B cell (primary cell): ENCODE results near the gene MMP11. TPM values are rescaled to one million over a fixed set of nuclear protein-coding genes. Genes with fewer than 3 reads are reported as not detected.

ENCODE experiments used
- ATAC-seq: fragments of 200-7000 bp; cut with Tn5 transposase; one replicate; pipeline ENCODE4 v1.10.0; 2021; ENCODE audit warnings: low read depth, mild to moderate bottlenecking, moderate number of reproducible peaks, moderate library complexity
- CTCF ChIA-PET: fragments of 350-600 bp; sonication (Branson Sonifier 250); formaldehyde crosslinking; loops from one replicate; lab custom pipeline; 2021; ENCODE audit warnings: antibody characterized with exemption, inconsistent platforms; lab: Charles Lee
- POLR2A ChIA-PET: fragments of 350-600 bp; sonication (Branson Sonifier 250); formaldehyde crosslinking; loops from one replicate; lab custom pipeline; 2021; ENCODE audit warnings: antibody characterized with exemption; lab: Charles Lee
- DNase-seq: peaks from one replicate; pipeline ENCODE4 v3.0.0; 2013
- H2AFZ ChIP-seq: 2 replicates; pipeline ENCODE4 v1.6.1; 2012; ENCODE audit warnings: mild to moderate bottlenecking, low read depth, low read length; ENCODE audit not compliant: insufficient read depth, poor library complexity, severe bottlenecking
- H3K27ac ChIP-seq, 2 donors: 1 replicate in 1 of 2; 2 replicates in 1 of 2; pipeline ENCODE4 v1.5.1; 2012 to 2013; ENCODE audit warnings: low read length in 2 of 2, mild to moderate bottlenecking in 2 of 2, moderate library complexity in 1 of 2
- H3K27me3 ChIP-seq, 4 experiments: fragments of 200-600 bp in 1 of 4; sonication (generic) in 1 of 4; replicated peaks in 1 of 4; 1 replicate in 2 of 4; 2 replicates in 2 of 4; pipeline versions ENCODE4 v1.6.1 to v1.7.0; 2013 to 2016; ENCODE audit warnings: low read length in 3 of 4, mild to moderate bottlenecking in 2 of 4, mixed read lengths in 1 of 4, moderate library complexity in 1 of 4; ENCODE audit not compliant: insufficient read depth in 4 of 4, control insufficient read depth in 3 of 4; ENCODE audit errors: control extremely low read depth in 1 of 4
- H3K36me3 ChIP-seq, 2 experiments: replicated peaks in 1 of 2; 1 replicate in 1 of 2; 2 replicates in 1 of 2; pipeline versions ENCODE4 v1.6.1 to v1.7.1; 2013; ENCODE audit warnings: low read length in 1 of 2; ENCODE audit not compliant: insufficient read depth in 2 of 2, control insufficient read depth in 1 of 2; ENCODE audit errors: control extremely low read depth in 1 of 2, extremely low read depth in 1 of 2
- H3K4me1 ChIP-seq, 2 donors: fragments of 200-600 bp in 1 of 2; sonication (generic) in 1 of 2; 1 replicate in 1 of 2; 2 replicates in 1 of 2; pipeline versions ENCODE4 v1.5.1 to v1.6.1; 2013 to 2017; ENCODE audit warnings: low read length in 2 of 2; ENCODE audit not compliant: control insufficient read depth in 2 of 2, insufficient read depth in 2 of 2
- H3K4me2 ChIP-seq: replicated peaks from 2 replicates; pipeline ENCODE3; 2012; ENCODE audit warnings: mild to moderate bottlenecking, low read depth, low read length; ENCODE audit not compliant: poor library complexity, severe bottlenecking
- H3K4me3 ChIP-seq, 5 experiments: fragments of 200-600 bp in 1 of 5; sonication (generic) in 1 of 5; 1 replicate in 3 of 5; 2 replicates in 2 of 5; pipeline versions ENCODE4 v1.5.1 to v1.7.0; 2011 to 2016; ENCODE audit warnings: low read length in 4 of 5, mild to moderate bottlenecking in 4 of 5, low read depth in 2 of 5, control low read depth in 1 of 5, moderate library complexity in 1 of 5; ENCODE audit not compliant: insufficient read depth in 1 of 5; ENCODE audit errors: control extremely low read depth in 1 of 5, extremely low read depth in 1 of 5
- H3K79me2 ChIP-seq: fragments of 200-600 bp; sonication (generic); one replicate; pipeline ENCODE4 v1.6.0; 2016; ENCODE audit warnings: low read length; ENCODE audit not compliant: control insufficient read depth, insufficient read depth
- H3K9ac ChIP-seq: fragments of 200-600 bp; sonication (generic); 2 replicates; pipeline ENCODE4 v1.6.1; 2017; ENCODE audit warnings: mild to moderate bottlenecking, low read length, moderate library complexity
- H3K9me3 ChIP-seq, 3 donors: one replicate each; pipeline versions ENCODE4 v1.6.1 to v1.7.1; 2013; ENCODE audit warnings: low read length in 2 of 3; ENCODE audit not compliant: control insufficient read depth in 2 of 3, insufficient read depth in 1 of 3; ENCODE audit errors: control extremely low read depth in 1 of 3
- H4K20me1 ChIP-seq: 2 replicates; pipeline ENCODE4 v1.6.0; 2012; ENCODE audit warnings: mild to moderate bottlenecking, low read length; ENCODE audit not compliant: insufficient read depth, control insufficient read depth, poor library complexity, severe bottlenecking
- H3K27ac Mint-ChIP-seq: one replicate; pipeline ENCODE4 v1.8.0; 2021; ENCODE audit warnings: mixed read lengths
- H3K27me3 Mint-ChIP-seq: one replicate; pipeline ENCODE4 v1.8.0; 2021; ENCODE audit warnings: mixed read lengths
- H3K4me1 Mint-ChIP-seq: one replicate; pipeline ENCODE4 v1.8.0; 2021; ENCODE audit warnings: mixed read lengths
- H3K4me3 Mint-ChIP-seq: one replicate; pipeline ENCODE4 v1.8.0; 2021; ENCODE audit warnings: mixed read lengths
- H3K9me3 Mint-ChIP-seq: one replicate; pipeline ENCODE4 v1.8.0; 2022; ENCODE audit warnings: mixed read lengths; ENCODE audit not compliant: insufficient read depth
- EZH2 ChIP-seq: IDR thresholded peaks from 2 replicates; pipeline ENCODE4 v1.6.1; 2012; ENCODE audit warnings: borderline replicate concordance, low read depth, mild to moderate bottlenecking, moderate library complexity, low read length; ENCODE audit not compliant: insufficient read depth, poor library complexity, severe bottlenecking
- WGBS: methylation state at CpG from one replicate; pipeline ENCODE4 v1.1.5; 2013; ENCODE audit warnings: missing lambda C conversion rate; ENCODE audit not compliant: insufficient coverage; 5-methylcytosine and 5-hydroxymethylcytosine counted together
- intact Hi-C: fragments of 100-400 bp; cut with micrococcal nuclease; formaldehyde crosslinking; loops from one replicate; pipeline ENCODE4 v1.10.0; 2022
- polyA plus RNA-seq: library from polyadenylated mRNA; depleted of rRNA; stranded (reverse); fragments of >200 nt; gene quantifications from 2 replicates; pipeline ENCODE4 v1.2.3, GENCODE V29; 2012
- total RNA-seq, 2 donors: library from RNA; stranded (reverse); fragments of 120-200 nt in 1 of 2; gene quantifications; 1 replicate in 1 of 2; 2 replicates in 1 of 2; pipeline versions ENCODE4 v1.2.3 to v1.2.4, GENCODE V29; 2013 to 2022
- TF ChIP-seq, protein P1 (sequence below): fragments of 200-600 bp; IDR thresholded peaks from one replicate; pipeline ENCODE4 v1.8.0; 2022; ENCODE audit warnings: antibody characterized with exemption, mild to moderate bottlenecking

The MMP11 gene
- total and polyA plus RNA-seq, 2 donors (not counting 1 experiment from before 2014, with no cell fraction given), result 11.6 to 19.0 TPM

DNA sequence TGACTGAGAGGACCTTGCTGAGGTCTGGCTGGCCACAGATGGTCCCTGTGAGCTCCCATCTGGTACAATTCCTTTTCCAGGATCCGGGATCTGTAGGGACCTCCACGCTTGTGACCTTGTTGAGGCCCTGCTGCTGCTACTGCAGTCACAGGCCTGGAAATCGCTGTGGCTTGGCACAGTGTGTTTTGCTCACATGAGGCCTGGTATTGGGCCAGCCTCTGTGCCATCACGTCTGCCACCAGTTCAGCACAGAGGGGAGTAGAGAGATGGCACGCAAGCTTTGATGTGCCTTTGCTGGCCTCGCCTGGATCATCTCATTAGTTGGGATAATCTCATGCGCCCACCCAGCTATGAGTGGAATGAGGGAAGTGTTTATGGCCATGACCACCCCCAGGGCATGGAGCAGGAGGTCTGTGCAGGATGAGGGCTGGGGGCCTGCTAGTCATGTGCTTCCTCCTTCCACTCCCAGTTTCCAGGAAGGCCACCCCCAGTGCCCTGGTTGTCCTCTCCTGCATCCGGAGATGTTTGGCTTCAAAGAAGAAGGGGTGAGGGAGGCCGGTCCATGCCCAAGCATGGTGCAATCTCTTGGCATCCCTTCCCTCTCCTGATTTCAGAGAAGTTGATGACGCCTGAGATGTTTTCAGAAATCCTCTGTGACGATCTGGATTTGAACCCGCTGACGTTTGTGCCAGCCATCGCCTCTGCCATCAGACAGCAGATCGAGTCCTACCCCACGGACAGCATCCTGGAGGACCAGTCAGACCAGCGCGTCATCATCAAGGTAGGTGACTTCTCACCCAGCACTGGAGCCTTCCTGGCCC, 43.7 kb downstream of the MMP11 start:
- H3K9me3 ChIP-seq, result no peaks in the 10 kb centered on the region
- ATAC-seq, result no peak
- H3K27me3 ChIP-seq, result no peaks in the 10 kb centered on the region
- H3K36me3 ChIP-seq, result peaks cover 8 to 58% of the 10 kb centered on the region in 2 experiments
- H3K79me2 ChIP-seq, result peaks cover 56% of the 10 kb centered on the region
- no peak overlapping the region for H3K4me2 ChIP-seq
- peaks cover 43 to 46% of the 10 kb centered on the region in 2 donors for H3K4me1 ChIP-seq
- no peak overlapping the region for H3K27ac ChIP-seq
- H4K20me1 ChIP-seq, result no peaks in the 10 kb centered on the region
- Mint-ChIP-seq H3K27ac (no peak overlapping the region), H3K4me3 (no peak overlapping the region), H3K4me1 (peaks cover 54% of the 10 kb centered on the region), H3K9me3 (no peaks in the 10 kb centered on the region), H3K27me3 (no peaks in the 10 kb centered on the region)
- no peak overlapping the region for H3K9ac ChIP-seq
- no peak for DNase-seq
- no peak overlapping the region for H3K4me3 ChIP-seq
- TF ChIP-seq, protein P1, sequence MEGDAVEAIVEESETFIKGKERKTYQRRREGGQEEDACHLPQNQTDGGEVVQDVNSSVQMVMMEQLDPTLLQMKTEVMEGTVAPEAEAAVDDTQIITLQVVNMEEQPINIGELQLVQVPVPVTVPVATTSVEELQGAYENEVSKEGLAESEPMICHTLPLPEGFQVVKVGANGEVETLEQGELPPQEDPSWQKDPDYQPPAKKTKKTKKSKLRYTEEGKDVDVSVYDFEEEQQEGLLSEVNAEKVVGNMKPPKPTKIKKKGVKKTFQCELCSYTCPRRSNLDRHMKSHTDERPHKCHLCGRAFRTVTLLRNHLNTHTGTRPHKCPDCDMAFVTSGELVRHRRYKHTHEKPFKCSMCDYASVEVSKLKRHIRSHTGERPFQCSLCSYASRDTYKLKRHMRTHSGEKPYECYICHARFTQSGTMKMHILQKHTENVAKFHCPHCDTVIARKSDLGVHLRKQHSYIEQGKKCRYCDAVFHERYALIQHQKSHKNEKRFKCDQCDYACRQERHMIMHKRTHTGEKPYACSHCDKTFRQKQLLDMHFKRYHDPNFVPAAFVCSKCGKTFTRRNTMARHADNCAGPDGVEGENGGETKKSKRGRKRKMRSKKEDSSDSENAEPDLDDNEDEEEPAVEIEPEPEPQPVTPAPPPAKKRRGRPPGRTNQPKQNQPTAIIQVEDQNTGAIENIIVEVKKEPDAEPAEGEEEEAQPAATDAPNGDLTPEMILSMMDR, result no peak
- 97% methylated on average over 17 of the region's 18 CpGs for WGBS
- POLR2A ChIA-PET, result no interaction called here
- CTCF ChIA-PET, result interaction anchor here (0.6 kb wide), 1 partner anchor 11 kb away, joined by 3 read pairs; no protein-coding TSS in a partner anchor
- intact Hi-C loops, result no loop called here
- no peak overlapping the region for H2AFZ ChIP-seq

GRCh38 chr22:23817146-23817545, 44.5 kb downstream of the MMP11 start:
- Mint-ChIP-seq H3K4me3 (peak overlapping the region; percentile 39), H3K4me1 (peaks cover 52% of the 10 kb centered on the region), H3K27ac (peak overlapping the region; percentile 50), H3K9me3 (no peaks in the 10 kb centered on the region), H3K27me3 (no peaks in the 10 kb centered on the region)
- peaks cover 8 to 58% of the 10 kb centered on the region in 2 experiments for H3K36me3 ChIP-seq
- POLR2A ChIA-PET, result no interaction called here
- H3K27ac ChIP-seq, result peak overlapping the region in 1 of 2 donors; percentile 33
- 98% methylated on average over 6 of the region's 6 CpGs for WGBS
- no peaks in the 10 kb centered on the region for H4K20me1 ChIP-seq
- peaks cover 57% of the 10 kb centered on the region for H3K79me2 ChIP-seq
- H3K9me3 ChIP-seq, result no peaks in the 10 kb centered on the region
- no peaks in the 10 kb centered on the region for H3K27me3 ChIP-seq
- H3K4me1 ChIP-seq, result peaks cover 43% of the 10 kb centered on the region in 2 donors
- TF ChIP-seq, protein P1, result no peak
- no peak for TF ChIP-seq EZH2
- no peak overlapping the region for H3K4me2 ChIP-seq
- no peak overlapping the region for H2AFZ ChIP-seq
- no peak overlapping the region for H3K9ac ChIP-seq
- no peak overlapping the region for H3K4me3 ChIP-seq
- ATAC-seq (no peak), DNase-seq (peak; percentile 6)
- CTCF ChIA-PET, result no interaction called here
- intact Hi-C loops, result no loop called here
